WERI-Rb-1 (cell line): Measurements from ENCODE around the gene PIEZO2.

Experiments used
- DNase-seq: peaks from one replicate; pipeline ENCODE4 v3.0.0-alpha.2; 2020
- H3K27ac ChIP-seq: fragments of 250-450 bp; sonication (Bioruptor Pico); 2 replicates; pipeline ENCODE4 v1.5.1; 2020; ENCODE audit warnings: mild to moderate bottlenecking, moderate library complexity
- H3K27me3 ChIP-seq: fragments of 250-450 bp; sonication (Bioruptor Pico); 2 replicates; pipeline ENCODE4 v1.5.1; 2021; ENCODE audit warnings: mild to moderate bottlenecking, low read depth, moderate library complexity; ENCODE audit not compliant: insufficient read depth, severe bottlenecking
- H3K36me3 ChIP-seq: fragments of 250-450 bp; sonication (Bioruptor Pico); 2 replicates; pipeline ENCODE4 v1.5.1; 2020; ENCODE audit warnings: mild to moderate bottlenecking, moderate library complexity
- H3K4me3 ChIP-seq: 2 replicates; pipeline ENCODE4 v1.5.1; 2011; ENCODE audit warnings: low read depth, mild to moderate bottlenecking, control low read depth, low read length
- H3K9me3 ChIP-seq: fragments of 250-450 bp; sonication (Bioruptor Pico); 2 replicates; pipeline ENCODE4 v1.5.1; 2021; ENCODE audit warnings: mild to moderate bottlenecking, moderate library complexity; ENCODE audit not compliant: severe bottlenecking
- CTCF ChIP-seq: IDR thresholded peaks from 2 replicates; pipeline ENCODE4 v1.5.1; 2011; ENCODE audit warnings: low read depth, mild to moderate bottlenecking, control low read depth, inconsistent platforms, low read length

The PIEZO2 gene

GRCh38 chr18:10718809-10719208 is 430.6 kb downstream of the PIEZO2 start:
- Histone ChIP-seq H3K4me3 (no peak overlapping the region), H3K27me3 (peaks cover 4% of the 10 kb centered on the region), H3K36me3 (no peaks in the 10 kb centered on the region), H3K9me3 (no peaks in the 10 kb centered on the region), H3K27ac (no peak overlapping the region)
- no peak for DNase-seq
- TF ChIP-seq CTCF: no peak

- Histone ChIP-seq H3K27me3 (peaks cover 4% of the 10 kb centered on the region), H3K36me3 (no peaks in the 10 kb centered on the region), H3K27ac (no peak overlapping the region), H3K4me3 (no peak overlapping the region), H3K9me3 (no peaks in the 10 kb centered on the region)
- no peak for DNase-seq
- no peak for TF ChIP-seq CTCF
Measured at GRCh38 chr18:10715791-10716190, 433.6 kb downstream of the PIEZO2 start.

- Histone ChIP-seq H3K4me3 (no peak overlapping the region), H3K27ac (no peak overlapping the region), H3K27me3 (peaks cover 11% of the 10 kb centered on the region), H3K36me3 (no peaks in the 10 kb centered on the region), H3K9me3 (no peaks in the 10 kb centered on the region)
- no peak for TF ChIP-seq CTCF
- no peak for DNase-seq
Measured at GRCh38 chr18:10713409-10713808, 436.0 kb downstream of the PIEZO2 start.

GRCh38 chr18:10707294-10707693 is 442.1 kb downstream of the PIEZO2 start:
- no peaks in the 10 kb centered on the region for H3K36me3 ChIP-seq
- no peaks in the 10 kb centered on the region for H3K9me3 ChIP-seq
- TF ChIP-seq CTCF: no peak
- no peak for DNase-seq
- no peak overlapping the region for H3K4me3 ChIP-seq
- H3K27me3 ChIP-seq: peaks cover 14% of the 10 kb centered on the region
- no peak overlapping the region for H3K27ac ChIP-seq

GRCh38 chr18:10705786-10706185 is 443.6 kb downstream of the PIEZO2 start:
- TF ChIP-seq CTCF: no peak
- Histone ChIP-seq H3K4me3 (no peak overlapping the region), H3K27me3 (peaks cover 17% of the 10 kb centered on the region), H3K36me3 (no peaks in the 10 kb centered on the region), H3K9me3 (no peaks in the 10 kb centered on the region), H3K27ac (no peak overlapping the region)
- no peak for DNase-seq

GRCh38 chr18:10705291-10705690 is 444.1 kb downstream of the PIEZO2 start:
- H3K4me3 ChIP-seq: no peak overlapping the region
- no peaks in the 10 kb centered on the region for H3K9me3 ChIP-seq
- no peak overlapping the region for H3K27ac ChIP-seq
- TF ChIP-seq CTCF: no peak
- no peaks in the 10 kb centered on the region for H3K36me3 ChIP-seq
- no peak for DNase-seq
- peaks cover 17% of the 10 kb centered on the region for H3K27me3 ChIP-seq
